Activated T-cell treated with anti-CD3 and anti-CD28 coated beads, Interleukin-2, amount 50 U/mL, for 72 hours (primary cell): ENCODE data around the gene RNF215. TPM values are rescaled to one million over a fixed set of nuclear protein-coding genes. Genes with fewer than 3 reads are reported as not detected.
A peak's percentile ranks its signal among the peaks of the same experiment; 100 is the strongest.
"Not testable (repeated sequence)": the region's sequence is repeated elsewhere in the genome, so short reads cannot be mapped to it uniquely, and the experiment has no call there.

Source experiments
- ATAC-seq, 2 donors: fragments of 150-1000 bp; cut with Tn5 transposase; replicated peaks in 1 of 2; 2 replicates each; pipeline ENCODE4 v1.10.0; 2021; ENCODE audit warnings: moderate library complexity in 2 of 2, mild to moderate bottlenecking in 1 of 2
- DNase-seq, 2 donors: peaks; one replicate each; pipeline ENCODE4 v3.0.0; 2021 to 2022; ENCODE audit warnings: mixed read lengths in 1 of 2
- H3K27ac Mint-ChIP-seq: one replicate; pipeline ENCODE4 v1.8.0; 2022; ENCODE audit warnings: mild to moderate bottlenecking, moderate library complexity, mixed read lengths
- H3K27me3 Mint-ChIP-seq: one replicate; pipeline ENCODE4 v1.8.0; 2022; ENCODE audit warnings: low read depth, mixed read lengths
- H3K36me3 Mint-ChIP-seq, 2 donors: one replicate each; pipeline ENCODE4 v1.8.0; 2022; ENCODE audit warnings: mixed read lengths in 2 of 2, mild to moderate bottlenecking in 1 of 2; ENCODE audit not compliant: insufficient read depth in 2 of 2
- H3K4me1 Mint-ChIP-seq: one replicate; pipeline ENCODE4 v1.8.0; 2022; ENCODE audit warnings: low read depth, mixed read lengths
- H3K4me3 Mint-ChIP-seq, 2 donors: one replicate each; pipeline ENCODE4 v1.8.0; 2022; ENCODE audit warnings: mild to moderate bottlenecking in 2 of 2, mixed read lengths in 2 of 2, moderate library complexity in 2 of 2
- H3K9me3 Mint-ChIP-seq, 2 donors: one replicate each; pipeline ENCODE4 v1.8.0; 2022; ENCODE audit warnings: mixed read lengths in 2 of 2
- total RNA-seq, 2 donors: library from RNA; stranded (reverse); gene quantifications; one replicate each; pipeline ENCODE4 v1.2.3, GENCODE V29; 2022

Gene RNF215
- total RNA-seq, 2 donors from 2014 or later: 8.4 to 12.4 TPM

- not testable (repeated sequence) for H3K27me3 Mint-ChIP-seq, H3K9me3 Mint-ChIP-seq, DNase-seq, H3K4me3 Mint-ChIP-seq, ATAC-seq, H3K27ac Mint-ChIP-seq
- H3K36me3 Mint-ChIP-seq: peaks cover 23 to 38% of the 10 kb centered on the region in 2 donors
- H3K4me1 Mint-ChIP-seq: peaks cover 29% of the 10 kb centered on the region
Measured at GRCh38 chr22:30338341-30338740, 48.9 kb downstream of the RNF215 start.

GRCh38 chr22:30337461-30337778, 49.8 kb downstream of the RNF215 start:
- H3K9me3 Mint-ChIP-seq: no peaks in the 10 kb centered on the region
- no peaks in the 10 kb centered on the region for H3K27me3 Mint-ChIP-seq
- DNase-seq (no peak), ATAC-seq (no peak)
- peaks cover 20 to 35% of the 10 kb centered on the region in 2 donors for H3K36me3 Mint-ChIP-seq
- H3K27ac Mint-ChIP-seq: no peak overlapping the region
- no peak overlapping the region for H3K4me3 Mint-ChIP-seq
- H3K4me1 Mint-ChIP-seq: peaks cover 36% of the 10 kb centered on the region

GRCh38 chr22:30336752-30337460, 50.3 kb downstream of the RNF215 start:
- H3K27me3 Mint-ChIP-seq: no peaks in the 10 kb centered on the region
- no peak overlapping the region for H3K4me3 Mint-ChIP-seq
- H3K27ac Mint-ChIP-seq: no peak overlapping the region
- DNase-seq (no peak), ATAC-seq (no peak)
- no peaks in the 10 kb centered on the region for H3K9me3 Mint-ChIP-seq
- H3K36me3 Mint-ChIP-seq: peaks cover 16 to 35% of the 10 kb centered on the region in 2 donors
- H3K4me1 Mint-ChIP-seq: peaks cover 36% of the 10 kb centered on the region

GRCh38 chr22:30335236-30335635, 52.0 kb downstream of the RNF215 start:
- DNase-seq (no peak), ATAC-seq (peak; percentile 40 to 51)
- no peaks in the 10 kb centered on the region for H3K27me3 Mint-ChIP-seq
- H3K4me3 Mint-ChIP-seq: peak overlapping the region in 1 of 2 donors; percentile 32
- H3K36me3 Mint-ChIP-seq: peaks cover 18 to 36% of the 10 kb centered on the region in 2 donors
- no peaks in the 10 kb centered on the region for H3K9me3 Mint-ChIP-seq
- peaks cover 36% of the 10 kb centered on the region for H3K4me1 Mint-ChIP-seq
- no peak overlapping the region for H3K27ac Mint-ChIP-seq

GRCh38 chr22:30334646-30335045, 52.6 kb downstream of the RNF215 start:
- H3K9me3 Mint-ChIP-seq: no peaks in the 10 kb centered on the region
- H3K4me1 Mint-ChIP-seq: peaks cover 36% of the 10 kb centered on the region
- peak overlapping the region in 1 of 2 donors; percentile 32 for H3K4me3 Mint-ChIP-seq
- H3K36me3 Mint-ChIP-seq: peaks cover 16 to 32% of the 10 kb centered on the region in 2 donors
- H3K27ac Mint-ChIP-seq: peak overlapping the region; percentile 72
- no peak for DNase-seq
- no peaks in the 10 kb centered on the region for H3K27me3 Mint-ChIP-seq
- peak in 1 of 2 donors; percentile 38 for ATAC-seq

- H3K9me3 Mint-ChIP-seq: no peaks in the 10 kb centered on the region
- ATAC-seq: peak; percentile 43 to 60
- no peak for DNase-seq
- H3K4me1 Mint-ChIP-seq: peaks cover 36% of the 10 kb centered on the region
- peaks cover 16 to 26% of the 10 kb centered on the region in 2 donors for H3K36me3 Mint-ChIP-seq
- H3K27ac Mint-ChIP-seq: peak overlapping the region; percentile 94
- no peaks in the 10 kb centered on the region for H3K27me3 Mint-ChIP-seq
- peak overlapping the region in 1 of 2 donors; percentile 27 for H3K4me3 Mint-ChIP-seq
Measured at GRCh38 chr22:30333707-30334087, 53.5 kb downstream of the RNF215 start.

GRCh38 chr22:30332994-30333706, 54.1 kb downstream of the RNF215 start:
- H3K36me3 Mint-ChIP-seq: peaks cover 13 to 25% of the 10 kb centered on the region in 2 donors
- DNase-seq (no peak), ATAC-seq (peak; percentile 58 to 60)
- H3K9me3 Mint-ChIP-seq: no peaks in the 10 kb centered on the region
- H3K27ac Mint-ChIP-seq: peak overlapping the region; percentile 94
- peak overlapping the region in 1 of 2 donors; percentile 18 for H3K4me3 Mint-ChIP-seq
- no peaks in the 10 kb centered on the region for H3K27me3 Mint-ChIP-seq
- peaks cover 40% of the 10 kb centered on the region for H3K4me1 Mint-ChIP-seq

GRCh38 chr22:30332551-30332950, 54.7 kb downstream of the RNF215 start:
- Mint-ChIP-seq H3K9me3 (no peaks in the 10 kb centered on the region), H3K4me1 (peaks cover 46% of the 10 kb centered on the region), H3K27me3 (no peaks in the 10 kb centered on the region), H3K36me3 (peaks cover 13 to 24% of the 10 kb centered on the region in 2 donors), H3K4me3 (peak overlapping the region in 1 of 2 donors; percentile 18), H3K27ac (no peak overlapping the region)
- ATAC-seq (no peak), DNase-seq (no peak)

Other genes starting within 250 kb of the RNF215 start
- 10 to 100 TPM; 67.9 to 71.3 TPM for gene LIF, start 140.7 kb downstream of the RNF215 start, total RNA-seq
- 10 to 100 TPM; 20.9 to 21.9 TPM for gene OSM, start 120.6 kb downstream of the RNF215 start, total RNA-seq
- 1 to 10 TPM; 6.2 to 7.4 TPM for gene CASTOR1, start 97.9 kb downstream of the RNF215 start, total RNA-seq
- 10 to 100 TPM; 25.6 to 30.0 TPM for gene TBC1D10A, start 60.5 kb downstream of the RNF215 start, total RNA-seq
- 100 to 1,000 TPM; 298 to 325 TPM for gene SF3A1, start 30.5 kb downstream of the RNF215 start, total RNA-seq
- gene CCDC157, start 30.4 kb downstream of the RNF215 start, total RNA-seq: 1 to 10 TPM; 3.2 to 3.7 TPM
- gene SEC14L2, start 9.6 kb upstream of the RNF215 start, total RNA-seq: 10 to 100 TPM; 15.3 to 19.0 TPM
- 10 to 100 TPM; 50.6 to 61.1 TPM for gene MTFP1, start 38.4 kb upstream of the RNF215 start, total RNA-seq
- gene SEC14L3, start 84.6 kb upstream of the RNF215 start, total RNA-seq: not detected
- gene SEC14L4, start 118.3 kb upstream of the RNF215 start, total RNA-seq: not detected
- gene SEC14L6, start 159.3 kb upstream of the RNF215 start, total RNA-seq: not detected
- 1 to 10 TPM; 1.1 to 1.7 TPM for gene GAL3ST1, start 187.3 kb upstream of the RNF215 start, total RNA-seq
- 10 to 100 TPM; 75.7 to 90.4 TPM for gene PES1, start 204.5 kb upstream of the RNF215 start, total RNA-seq
- gene TCN2, start 219.8 kb upstream of the RNF215 start, total RNA-seq: 1 to 10 TPM in 1 of 2 donors, under 1 TPM in 1; 0.44 to 1.3 TPM
- 1 to 10 TPM; 6.6 to 8.8 TPM for gene SLC35E4, start 248.4 kb upstream of the RNF215 start, total RNA-seq